Measurements from ENCODE around the gene SLC25A51.

The SLC25A51 gene

DNA sequence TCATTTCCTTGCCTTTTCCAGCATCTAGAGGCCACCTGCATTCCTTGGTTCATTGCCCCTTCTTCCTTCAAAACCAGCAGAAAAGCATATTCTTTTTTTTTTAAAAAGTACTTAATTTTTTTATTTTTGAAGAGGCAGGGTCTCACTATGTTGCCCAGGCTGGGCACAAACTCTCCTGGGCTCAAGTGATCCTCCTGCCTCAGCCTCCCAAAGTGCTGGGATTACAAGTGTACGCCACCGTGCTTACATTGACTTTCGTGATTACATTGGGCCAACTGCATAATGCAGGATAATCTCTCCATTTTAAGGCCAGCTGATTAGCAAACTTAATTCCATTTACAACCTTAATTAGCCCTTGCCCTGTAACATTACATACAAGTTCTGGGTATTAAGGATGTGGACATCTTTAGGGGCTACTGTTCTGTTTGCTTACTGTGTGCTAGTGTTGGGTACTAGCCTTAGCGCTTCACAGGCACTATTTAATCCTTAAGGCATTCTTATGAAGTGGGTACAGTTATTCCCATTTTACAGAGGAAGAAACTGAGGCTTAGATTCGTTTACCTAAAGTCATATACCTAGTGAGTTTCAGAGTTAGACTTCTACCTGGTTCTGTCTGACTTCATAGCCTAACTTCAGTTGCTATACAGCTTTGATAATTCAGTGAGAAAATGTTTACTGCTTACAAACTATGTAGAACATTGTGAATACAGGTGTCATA is 33.7 kb downstream of the SLC25A51 start:
- DNase-seq: no peak
- intact Hi-C loops (cut with DNase I): no loop called here

DNA sequence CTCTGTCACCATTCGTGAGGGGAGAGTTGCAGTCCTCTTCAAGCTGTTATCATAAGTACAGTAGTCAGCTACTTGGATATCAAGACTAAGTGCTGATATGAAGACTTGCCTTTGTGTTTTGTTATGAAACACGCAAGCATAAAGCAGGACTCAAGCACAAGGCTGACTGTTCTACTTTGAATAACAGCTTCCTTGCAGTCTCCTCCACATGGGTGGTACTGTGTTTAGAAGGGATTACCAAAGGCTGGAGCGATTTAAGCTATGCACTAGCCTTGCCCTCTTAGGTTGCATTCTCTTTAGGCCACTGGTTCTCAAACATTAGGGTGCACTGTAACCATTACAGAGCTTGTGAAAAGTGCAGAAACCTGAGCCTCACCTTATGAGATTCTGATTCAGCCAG is 41.4 kb downstream of the SLC25A51 start:
- intact Hi-C loops (cut with DNase I): no loop called here
- no peak for DNase-seq

DNA sequence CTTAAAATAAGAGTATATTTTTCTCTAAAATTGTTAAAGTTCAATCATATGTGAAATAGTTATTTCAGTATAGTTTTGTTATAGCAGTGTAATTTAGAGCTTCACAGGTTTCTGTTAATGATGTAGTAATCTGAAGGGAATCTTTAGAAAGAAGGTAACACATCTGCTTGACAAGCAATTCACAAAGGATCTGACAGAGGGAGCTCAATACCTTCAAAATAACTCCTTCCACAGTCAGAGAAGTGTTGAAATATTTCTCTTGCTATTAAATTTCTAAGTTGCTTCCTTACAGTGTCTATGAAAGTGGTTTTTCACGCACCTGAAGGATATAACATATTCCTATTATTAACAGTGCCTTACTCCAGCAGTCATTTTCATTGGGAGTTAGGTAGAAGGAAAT is 44.9 kb downstream of the SLC25A51 start:
- no peak for DNase-seq

DNA sequence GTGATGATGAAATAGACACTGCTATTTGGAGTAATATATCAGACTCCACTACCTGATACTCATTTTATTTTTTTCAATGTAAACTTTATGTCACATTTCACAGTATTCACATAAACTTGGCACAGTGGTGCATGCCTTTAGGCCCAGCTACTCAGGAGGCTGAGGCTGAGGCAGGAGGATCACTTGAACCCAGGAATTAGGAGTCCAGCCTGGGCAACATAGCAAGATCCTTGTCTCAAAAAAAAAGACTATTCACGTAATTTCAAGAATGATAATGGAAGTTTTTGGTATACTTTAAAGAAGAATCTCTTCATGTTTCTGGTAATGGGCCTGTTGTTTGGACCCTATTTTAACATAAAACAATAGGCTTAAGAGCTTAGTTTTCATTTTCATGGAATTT is 47.4 kb downstream of the SLC25A51 start:
- DNase-seq: no peak
- intact Hi-C loops (cut with DNase I): no loop called here

More for the DNA sequence above, 44.9 kb downstream of the SLC25A51 start:
- intact Hi-C loops (cut with DNase I): no loop called here

DNA sequence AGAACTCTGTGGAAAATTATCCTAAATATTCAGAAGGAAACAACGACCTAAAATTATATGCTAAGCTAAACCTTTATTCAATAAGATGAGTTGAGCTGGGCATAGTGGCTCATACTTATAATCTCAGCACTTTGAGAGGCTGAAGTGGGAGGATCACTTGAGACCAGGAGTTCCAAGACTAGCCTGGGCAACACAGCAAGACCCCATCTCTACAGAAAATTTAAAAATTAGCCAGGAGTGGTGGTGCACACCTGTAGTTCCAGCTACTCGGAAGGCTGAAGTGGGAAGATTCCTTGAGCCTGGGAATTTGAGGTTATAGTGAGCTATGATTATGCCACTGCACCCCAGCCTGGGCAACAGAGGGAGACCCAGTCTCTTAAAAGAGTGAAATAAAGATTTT is 51.7 kb downstream of the SLC25A51 start:
- no peak for DNase-seq
- intact Hi-C loops (cut with DNase I): no loop called here

DNA sequence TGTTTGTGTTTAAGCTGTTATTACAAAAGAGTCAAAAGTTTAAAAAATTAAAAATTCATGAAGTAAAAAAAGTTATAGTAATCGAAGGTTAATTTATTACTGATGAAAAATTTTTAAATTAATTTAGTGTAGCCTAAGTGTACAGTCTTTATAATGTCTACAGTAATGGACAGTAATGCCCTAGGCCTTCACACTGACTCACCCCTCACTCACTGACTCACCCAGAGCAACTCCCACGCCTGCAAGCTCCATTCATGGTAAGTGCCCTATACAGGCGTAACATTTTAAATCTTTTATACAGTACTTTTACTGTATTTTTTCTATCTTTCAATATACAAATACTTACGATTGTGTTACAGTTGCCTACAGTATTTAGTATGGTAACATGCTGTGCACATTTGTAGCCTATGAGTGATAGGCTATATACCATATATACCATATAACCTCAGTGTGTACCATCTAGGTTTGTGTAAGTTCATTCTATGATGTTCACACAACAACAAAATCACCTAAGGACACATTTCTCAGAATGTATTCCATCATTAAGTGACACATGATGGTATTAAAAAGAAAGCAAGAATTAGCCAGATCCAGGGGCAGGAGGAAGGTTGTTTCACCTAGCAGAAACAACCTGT is 63.2 kb downstream of the SLC25A51 start:
- DNase-seq: no peak
- intact Hi-C loops (cut with DNase I): no loop called here

DNA sequence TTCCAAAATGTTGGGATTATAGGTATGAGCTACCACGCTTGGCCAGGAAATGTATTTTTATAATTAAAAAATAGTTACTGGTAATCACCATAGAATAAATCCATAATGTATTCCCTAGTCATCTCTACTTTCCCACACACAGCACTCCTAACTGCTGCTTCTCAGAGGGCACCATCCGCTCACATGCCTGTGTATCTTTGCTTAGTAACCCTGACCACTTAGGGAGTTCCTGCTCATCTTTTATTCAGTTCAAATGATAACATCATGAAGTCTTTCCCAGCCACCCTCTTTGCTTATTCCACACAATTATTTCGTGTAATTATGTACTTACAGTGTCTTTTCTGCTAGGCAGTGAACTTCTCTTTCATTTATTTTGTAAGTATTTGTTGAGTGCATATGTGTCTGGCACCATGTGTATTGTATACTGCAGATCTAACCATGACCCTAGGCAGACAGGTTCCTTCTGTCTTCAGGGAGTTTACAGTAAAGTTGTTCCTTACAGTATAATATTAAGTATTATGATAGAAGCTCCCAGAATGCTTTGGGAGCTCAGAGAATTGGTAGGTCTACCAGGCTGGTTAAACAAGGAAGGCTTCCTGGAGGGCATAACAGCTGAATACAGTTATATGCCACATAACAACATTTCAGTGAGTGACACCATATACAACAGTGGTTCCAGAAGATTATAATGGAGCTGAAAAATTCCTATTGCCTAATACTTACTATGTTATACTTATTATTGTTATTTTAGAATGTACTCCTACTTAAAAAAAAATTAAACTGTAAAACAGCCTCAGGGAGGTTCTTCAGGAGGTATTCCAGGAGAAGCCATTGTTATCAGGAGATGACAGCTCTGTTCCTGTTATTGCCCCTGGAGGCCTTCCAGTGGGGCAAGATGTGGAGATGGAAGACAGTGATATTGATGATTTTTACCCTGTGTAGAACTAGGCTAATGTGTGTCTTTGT is 64.1 kb downstream of the SLC25A51 start:
- intact Hi-C loops (cut with DNase I): no loop called here
- DNase-seq: no peak
